HepG2 (cell line): ENCODE results near the gene UTP4.

Experiments
- KDM1A ChIP-seq: IDR thresholded peaks from 2 replicates; pipeline ENCODE4 v1.6.1; 2016; ENCODE audit warnings: missing compliant biosample characterization
- POLR2A ChIP-seq, 2 experiments: IDR thresholded peaks; 2 replicates each; pipeline ENCODE4 v1.6.1; 2011; ENCODE audit warnings: low read depth in 2 of 2, low read length in 2 of 2, mild to moderate bottlenecking in 1 of 2, moderate library complexity in 1 of 2; ENCODE audit not compliant: insufficient read depth in 1 of 2
- TF ChIP-seq, protein P1 (sequence below): sonication (generic); formaldehyde crosslinking; IDR thresholded peaks from 2 replicates; pipeline ENCODE4 v1.5.0; 2020; ENCODE audit warnings: mild to moderate bottlenecking, missing genetic modification reagents, moderate library complexity

DNA sequence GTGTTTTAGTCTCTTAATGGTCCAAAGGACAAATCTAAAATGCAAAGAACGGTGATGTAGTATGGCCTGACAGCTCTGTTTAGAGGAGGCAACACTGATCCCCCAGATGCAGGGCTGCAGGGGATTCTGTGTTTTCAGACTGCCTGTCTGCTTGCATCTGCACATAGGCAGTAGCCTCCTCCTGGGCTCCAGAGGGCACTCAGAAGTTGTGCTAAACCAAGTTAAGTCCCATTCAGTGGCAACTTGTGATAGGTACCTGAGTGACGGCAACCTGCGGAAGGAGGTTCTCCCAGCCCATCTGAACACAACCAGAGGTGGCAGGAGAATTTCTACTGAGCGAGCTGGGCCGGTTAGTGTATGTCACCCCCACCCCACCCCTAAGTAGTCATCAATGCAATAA is 17.1 kb upstream of the UTP4 start:
- TF ChIP-seq, protein P1, sequence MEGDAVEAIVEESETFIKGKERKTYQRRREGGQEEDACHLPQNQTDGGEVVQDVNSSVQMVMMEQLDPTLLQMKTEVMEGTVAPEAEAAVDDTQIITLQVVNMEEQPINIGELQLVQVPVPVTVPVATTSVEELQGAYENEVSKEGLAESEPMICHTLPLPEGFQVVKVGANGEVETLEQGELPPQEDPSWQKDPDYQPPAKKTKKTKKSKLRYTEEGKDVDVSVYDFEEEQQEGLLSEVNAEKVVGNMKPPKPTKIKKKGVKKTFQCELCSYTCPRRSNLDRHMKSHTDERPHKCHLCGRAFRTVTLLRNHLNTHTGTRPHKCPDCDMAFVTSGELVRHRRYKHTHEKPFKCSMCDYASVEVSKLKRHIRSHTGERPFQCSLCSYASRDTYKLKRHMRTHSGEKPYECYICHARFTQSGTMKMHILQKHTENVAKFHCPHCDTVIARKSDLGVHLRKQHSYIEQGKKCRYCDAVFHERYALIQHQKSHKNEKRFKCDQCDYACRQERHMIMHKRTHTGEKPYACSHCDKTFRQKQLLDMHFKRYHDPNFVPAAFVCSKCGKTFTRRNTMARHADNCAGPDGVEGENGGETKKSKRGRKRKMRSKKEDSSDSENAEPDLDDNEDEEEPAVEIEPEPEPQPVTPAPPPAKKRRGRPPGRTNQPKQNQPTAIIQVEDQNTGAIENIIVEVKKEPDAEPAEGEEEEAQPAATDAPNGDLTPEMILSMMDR (CRISPR knock-in tag): no peak
- TF ChIP-seq KDM1A (CRISPR knock-in tag) (no peak), POLR2A (IDR thresholded peaks at IDR 0.05; ENCODE audit: insufficient read depth in 1 of 2, low read depth in 2 of 2, low read length in 2 of 2) (no peak)
